ENCODE measurements around the gene SEPTIN5.

The SEPTIN5 gene

DNA sequence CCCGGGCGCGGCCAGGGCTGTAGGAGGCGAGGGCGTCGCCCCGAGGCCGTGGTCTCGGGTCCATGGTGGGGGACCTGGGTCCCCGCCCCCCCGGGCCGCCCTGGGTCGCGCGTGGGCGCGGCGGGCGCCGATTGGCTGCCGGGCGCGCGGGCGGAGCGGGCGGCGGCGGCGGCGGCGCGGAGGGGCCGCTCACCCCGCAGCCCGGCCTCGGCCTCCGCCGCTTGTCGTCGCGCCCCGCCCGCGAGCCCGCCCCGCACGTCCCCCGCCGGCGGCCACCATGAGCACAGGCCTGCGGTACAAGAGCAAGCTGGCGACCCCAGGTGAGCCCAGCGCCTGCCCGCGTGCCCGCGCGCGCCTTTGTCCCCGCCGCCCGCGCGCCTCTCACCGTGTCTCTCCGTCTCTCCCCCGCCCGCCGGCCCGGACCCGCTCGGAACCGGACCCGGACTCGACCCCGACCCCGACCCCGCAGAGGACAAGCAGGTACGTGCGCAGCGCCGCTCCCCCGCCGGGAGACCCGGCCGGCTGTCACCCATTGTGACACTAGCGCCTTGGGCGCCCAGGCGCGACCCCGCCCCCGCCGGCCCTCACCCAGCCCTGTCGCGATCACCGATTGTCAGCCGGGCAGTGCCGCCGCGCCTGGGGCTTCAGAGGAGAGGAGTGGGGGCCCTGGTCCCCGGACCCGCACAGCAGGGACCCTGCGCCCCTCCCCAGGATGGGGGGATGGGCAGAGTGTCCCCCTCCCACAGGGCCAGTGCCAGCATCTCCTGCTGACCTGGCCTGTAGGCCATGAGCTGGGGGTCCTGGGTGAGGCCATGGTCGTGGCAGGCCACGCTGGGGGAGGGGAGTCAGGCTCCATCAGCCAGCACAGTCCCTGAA lies at the start of gene SEPTIN5:
Gene SEPTIN5, plus strand, starts transcription at position 192 of the 876 bp plus-strand sequence. Its CDS starts 86 bp downstream, at position 278.
- Histone ChIP-seq H3K27me3 (ENCODE audit: control insufficient read depth, insufficient read depth, low read length) (peaks cover 41% of the 10 kb centered on the region), H3K9ac (ENCODE audit: low read length) (peak within 1 kb of the TSS; percentile 28), H3K36me3 (ENCODE audit: control insufficient read depth, insufficient read depth, low read length) (no peaks in the 10 kb centered on the region), H3K9me3 (ENCODE audit: control insufficient read depth, low read length) (no peaks in the 10 kb centered on the region), H3K4me3 (ENCODE audit: low read length) (no peak within 1 kb of the TSS), H3K4me1 (ENCODE audit: control insufficient read depth, insufficient read depth, low read length) (peaks cover 13% of the 10 kb centered on the region)

DNA sequence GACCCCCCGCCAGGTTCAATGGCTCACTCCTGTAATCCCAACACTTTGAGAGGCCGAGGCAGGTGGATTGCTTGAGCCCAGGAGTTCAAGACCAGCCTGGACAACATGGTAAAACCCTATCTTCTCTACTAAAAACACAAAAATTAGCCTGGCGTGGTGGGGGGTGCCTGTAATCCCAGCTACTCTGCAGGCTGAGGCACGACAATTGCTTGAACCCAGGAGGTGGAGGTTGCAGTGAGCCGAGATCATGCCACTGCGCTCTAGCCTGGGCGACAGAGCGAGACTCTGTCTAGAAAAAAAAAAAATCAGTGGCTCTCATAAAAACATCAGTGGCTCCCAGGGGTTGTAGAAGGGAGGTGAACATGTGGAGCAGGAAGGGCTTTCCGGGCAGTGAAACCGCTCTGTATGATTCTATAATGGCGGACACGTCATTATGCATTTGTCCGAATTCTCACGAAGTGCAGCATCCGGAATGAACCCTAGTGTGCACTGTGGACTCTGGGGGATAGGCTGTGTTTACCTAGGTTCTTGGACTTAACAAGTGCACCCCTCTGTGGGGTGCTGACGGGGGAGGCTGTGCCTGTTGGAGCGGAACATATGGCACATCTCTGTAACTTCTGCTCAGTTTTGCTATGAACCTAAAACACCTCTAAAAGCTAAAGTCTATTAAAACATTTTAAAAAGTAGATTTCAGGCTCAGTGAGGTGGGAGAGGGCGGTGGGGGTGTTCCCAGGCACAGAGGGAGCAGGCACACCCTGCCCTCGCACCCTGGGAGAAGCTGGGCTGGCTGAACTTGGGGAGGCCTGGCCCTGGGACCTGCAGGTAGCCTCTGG lies 49.1 kb upstream of the SEPTIN5 start:
- Histone ChIP-seq H3K27me3 (ENCODE audit: control insufficient read depth, insufficient read depth, low read length) (peaks cover 4% of the 10 kb centered on the region), H3K4me1 (ENCODE audit: control insufficient read depth, insufficient read depth, low read length) (no peaks in the 10 kb centered on the region), H3K9me3 (ENCODE audit: control insufficient read depth, low read length) (no peaks in the 10 kb centered on the region), H3K9ac (ENCODE audit: low read length) (no peak overlapping the region), H3K4me3 (ENCODE audit: low read length) (no peak overlapping the region), H3K36me3 (ENCODE audit: control insufficient read depth, insufficient read depth, low read length) (no peaks in the 10 kb centered on the region)

DNA sequence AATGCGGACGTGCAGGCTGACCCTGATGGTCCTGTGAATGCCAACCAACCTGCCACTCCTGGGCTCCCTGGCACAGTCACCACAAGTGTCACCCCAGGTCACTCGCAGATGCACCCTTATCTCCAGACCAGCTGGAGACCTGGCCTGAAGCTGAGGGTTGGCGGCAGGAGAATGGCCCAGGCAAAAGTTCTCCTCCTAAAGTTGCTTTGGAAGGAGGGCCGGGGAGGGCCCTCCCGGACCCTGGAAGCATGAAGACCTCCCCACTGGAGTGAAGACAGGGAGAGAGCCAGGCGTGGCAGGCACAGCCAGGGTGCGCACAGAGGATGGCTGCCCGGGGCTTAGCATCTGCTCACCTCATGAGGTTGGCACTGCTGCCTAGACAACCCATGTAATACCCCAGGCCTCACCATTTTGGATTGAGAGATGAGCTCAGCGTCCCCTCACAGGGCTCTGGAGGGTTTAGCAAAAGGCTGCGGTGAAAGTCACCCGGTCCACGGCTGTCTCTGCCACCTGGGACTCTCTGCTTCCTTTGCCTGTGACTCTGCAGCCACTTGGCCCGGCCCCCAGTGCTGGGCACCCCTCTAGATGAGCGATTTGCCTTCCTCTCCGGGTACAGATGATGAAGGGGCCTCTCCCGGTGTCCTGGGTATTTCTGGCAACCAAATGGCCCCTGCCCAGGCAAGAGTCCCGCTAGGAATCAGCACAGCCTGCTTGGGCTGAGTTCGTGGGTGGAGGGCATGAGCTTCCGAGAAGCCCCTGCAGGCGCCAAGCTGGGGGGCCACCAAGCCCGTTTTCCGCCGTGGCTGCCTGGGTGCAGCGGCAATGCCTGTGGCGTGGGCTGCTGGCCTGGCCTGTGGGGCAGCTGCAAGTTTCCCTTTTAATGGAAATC lies 48.3 kb upstream of the SEPTIN5 start:
- Histone ChIP-seq H3K9me3 (ENCODE audit: control insufficient read depth, low read length) (no peaks in the 10 kb centered on the region), H3K27me3 (ENCODE audit: control insufficient read depth, insufficient read depth, low read length) (peaks cover 4% of the 10 kb centered on the region), H3K36me3 (ENCODE audit: control insufficient read depth, insufficient read depth, low read length) (no peaks in the 10 kb centered on the region), H3K9ac (ENCODE audit: low read length) (no peak overlapping the region), H3K4me1 (ENCODE audit: control insufficient read depth, insufficient read depth, low read length) (no peaks in the 10 kb centered on the region), H3K4me3 (ENCODE audit: low read length) (no peak overlapping the region)

DNA sequence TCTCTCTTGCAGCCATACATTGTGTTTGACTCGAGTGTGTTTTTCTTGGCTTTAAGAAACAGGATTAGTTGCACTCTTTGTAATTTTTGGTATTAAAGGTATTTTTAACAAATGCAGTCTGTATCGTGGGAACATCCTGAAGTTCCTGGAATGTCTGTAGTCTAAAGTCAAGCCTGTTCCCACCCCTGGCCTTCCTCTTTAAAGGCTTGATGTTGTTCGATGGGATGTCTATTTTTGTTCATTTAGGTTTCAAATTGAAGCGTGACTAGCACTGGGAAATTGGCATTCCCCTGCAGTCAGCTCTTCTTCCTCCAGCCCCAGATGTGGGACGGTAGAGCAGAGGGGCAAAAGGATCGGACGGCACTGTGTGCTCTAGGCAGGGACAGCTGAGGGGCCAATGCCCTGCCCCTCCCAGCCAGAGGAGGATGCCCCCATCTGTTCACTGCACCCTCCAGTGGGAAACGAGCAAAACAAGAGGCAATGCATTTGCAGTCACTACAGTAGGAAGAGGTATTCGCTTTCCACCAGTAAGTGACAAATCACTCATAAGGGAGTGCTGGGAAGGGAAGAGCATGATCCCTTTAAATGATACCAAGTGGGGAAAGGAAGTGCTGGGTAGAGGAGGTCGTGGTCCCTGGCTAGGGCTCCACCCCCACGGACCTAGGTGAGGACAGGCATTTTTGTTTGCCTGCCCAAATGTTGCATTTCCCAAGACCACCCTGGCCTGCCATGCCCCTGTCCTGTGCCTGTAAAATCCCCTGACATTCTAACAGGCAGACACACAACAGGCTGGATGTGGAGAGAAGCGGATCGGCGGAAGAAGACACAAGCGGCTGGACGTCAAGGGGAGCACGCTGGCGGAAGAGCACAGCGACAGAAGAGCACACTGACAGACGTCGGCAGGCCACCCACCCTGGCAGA lies 47.4 kb upstream of the SEPTIN5 start:
- Histone ChIP-seq H3K4me1 (ENCODE audit: control insufficient read depth, insufficient read depth, low read length) (no peaks in the 10 kb centered on the region), H3K4me3 (ENCODE audit: low read length) (no peak overlapping the region)

DNA sequence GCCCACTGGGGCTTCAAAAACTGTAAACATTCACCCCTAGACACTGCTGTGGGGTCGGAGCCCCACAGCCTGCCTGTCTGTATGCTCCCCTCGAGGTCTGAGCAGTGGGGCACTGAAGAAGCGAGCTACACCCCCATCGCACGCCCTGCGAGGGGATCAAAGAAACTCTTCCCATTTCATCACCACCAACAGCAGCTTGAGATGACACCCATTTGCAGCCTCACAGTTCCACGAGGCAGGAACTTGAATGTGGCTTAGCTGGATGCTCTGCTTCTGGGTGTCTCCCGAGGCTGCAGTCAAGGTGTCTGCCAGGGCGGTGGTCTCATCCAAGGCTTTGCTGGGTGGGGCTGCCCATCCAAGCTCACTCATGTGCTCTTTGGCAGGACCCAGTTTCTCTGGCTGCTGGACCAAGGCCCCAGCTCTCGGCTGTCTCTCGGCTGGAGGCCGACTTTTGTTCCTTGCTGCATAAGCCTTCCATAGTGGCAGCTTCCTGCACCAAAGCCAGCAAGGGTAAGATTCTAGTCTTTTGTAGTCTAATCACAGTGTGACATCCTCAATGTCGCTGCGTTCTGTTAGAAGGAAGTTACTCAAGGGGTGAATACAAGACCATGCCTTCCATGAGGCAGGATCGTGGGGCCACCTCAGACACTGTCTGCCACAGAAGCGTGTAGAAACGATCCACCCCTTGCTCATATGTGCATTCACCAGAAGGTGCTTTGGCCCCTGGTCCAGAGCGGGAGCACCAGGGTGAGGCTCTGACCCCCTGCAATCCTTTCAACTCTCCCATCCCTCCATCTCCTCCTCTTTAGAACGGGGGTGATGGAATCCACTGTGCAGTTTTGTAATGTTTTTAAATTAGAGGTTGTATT lies 46.2 kb upstream of the SEPTIN5 start:
- Histone ChIP-seq H3K4me1 (ENCODE audit: control insufficient read depth, insufficient read depth, low read length) (no peaks in the 10 kb centered on the region), H3K9me3 (ENCODE audit: control insufficient read depth, low read length) (no peaks in the 10 kb centered on the region), H3K4me3 (ENCODE audit: low read length) (no peak overlapping the region), H3K9ac (ENCODE audit: low read length) (no peak overlapping the region), H3K36me3 (ENCODE audit: control insufficient read depth, insufficient read depth, low read length) (no peaks in the 10 kb centered on the region), H3K27me3 (ENCODE audit: control insufficient read depth, insufficient read depth, low read length) (peaks cover 4% of the 10 kb centered on the region)

More for the DNA sequence above, 47.4 kb upstream of the SEPTIN5 start:
- no peaks in the 10 kb centered on the region for H3K9me3 ChIP-seq (ENCODE audit: control insufficient read depth, low read length)
- no peak overlapping the region for H3K9ac ChIP-seq (ENCODE audit: low read length)
- H3K36me3 ChIP-seq (ENCODE audit: control insufficient read depth, insufficient read depth, low read length): no peaks in the 10 kb centered on the region
- peaks cover 4% of the 10 kb centered on the region for H3K27me3 ChIP-seq (ENCODE audit: control insufficient read depth, insufficient read depth, low read length)

DNA sequence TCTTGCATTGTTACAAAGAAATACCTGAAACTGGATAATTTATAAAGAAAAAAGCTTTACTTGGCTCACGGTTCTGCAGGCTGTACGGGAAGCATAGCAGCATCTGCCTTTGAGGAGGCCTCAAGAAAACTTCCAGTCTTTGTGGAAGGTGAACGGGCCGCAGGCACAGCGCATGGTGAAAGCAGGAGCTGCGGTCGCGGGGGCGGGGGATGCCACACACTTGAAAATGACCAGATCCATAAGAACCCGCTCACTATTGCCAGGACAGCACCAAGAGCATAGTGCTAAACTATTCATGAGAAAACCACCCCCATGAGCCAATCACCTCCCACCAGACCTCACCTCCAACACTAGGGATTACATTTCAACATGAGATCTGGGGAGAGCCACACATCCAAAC lies 45.6 kb upstream of the SEPTIN5 start:
- no peak overlapping the region for H3K4me3 ChIP-seq (ENCODE audit: low read length)
- peaks cover 4% of the 10 kb centered on the region for H3K27me3 ChIP-seq (ENCODE audit: control insufficient read depth, insufficient read depth, low read length)
- H3K4me1 ChIP-seq (ENCODE audit: control insufficient read depth, insufficient read depth, low read length): no peaks in the 10 kb centered on the region
- no peaks in the 10 kb centered on the region for H3K36me3 ChIP-seq (ENCODE audit: control insufficient read depth, insufficient read depth, low read length)
- H3K9ac ChIP-seq (ENCODE audit: low read length): no peak overlapping the region
- H3K9me3 ChIP-seq (ENCODE audit: control insufficient read depth, low read length): no peaks in the 10 kb centered on the region

DNA sequence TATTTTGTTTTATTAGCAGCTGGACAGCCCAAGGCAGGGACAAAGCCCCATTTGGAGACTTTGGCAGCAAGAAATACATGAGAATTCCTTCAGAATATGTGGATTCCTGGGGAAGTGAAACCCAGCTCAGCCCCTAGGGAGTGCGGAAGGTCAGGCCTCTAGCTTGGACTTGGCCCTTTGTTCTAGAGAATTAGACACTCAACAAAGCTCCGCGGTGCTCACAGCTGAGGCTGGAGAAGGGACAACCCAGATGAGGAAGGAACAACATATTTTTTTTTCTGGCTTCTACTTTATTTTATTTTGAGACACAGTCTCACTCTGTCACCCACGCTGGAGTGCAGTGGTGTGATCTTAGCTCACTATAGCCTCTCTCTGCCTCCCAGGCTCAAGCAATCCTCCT lies 44.7 kb upstream of the SEPTIN5 start:
- Histone ChIP-seq H3K36me3 (ENCODE audit: control insufficient read depth, insufficient read depth, low read length) (no peaks in the 10 kb centered on the region), H3K4me3 (ENCODE audit: low read length) (no peak overlapping the region), H3K9ac (ENCODE audit: low read length) (no peak overlapping the region), H3K9me3 (ENCODE audit: control insufficient read depth, low read length) (no peaks in the 10 kb centered on the region), H3K4me1 (ENCODE audit: control insufficient read depth, insufficient read depth, low read length) (no peaks in the 10 kb centered on the region), H3K27me3 (ENCODE audit: control insufficient read depth, insufficient read depth, low read length) (peaks cover 4% of the 10 kb centered on the region)

DNA sequence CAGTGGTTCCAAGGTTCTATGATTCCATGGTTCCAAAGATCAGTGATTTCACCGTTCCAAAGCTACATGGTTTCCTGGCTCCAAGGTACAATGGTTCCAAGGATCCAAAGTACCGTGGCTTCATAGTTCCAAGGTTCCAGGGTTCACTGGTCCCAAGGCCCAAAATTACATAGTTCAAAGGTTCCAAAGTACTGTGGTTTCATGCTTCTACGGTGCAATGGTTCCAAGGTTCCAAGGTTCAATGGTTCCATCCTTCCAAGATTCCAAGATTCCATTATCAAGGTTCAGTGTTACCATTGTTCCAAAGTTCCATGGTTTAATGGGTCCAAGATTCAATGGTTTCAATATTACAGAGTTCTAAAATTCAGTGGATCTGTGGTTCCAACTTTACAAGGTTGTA lies 43.0 kb upstream of the SEPTIN5 start:
- no peak overlapping the region for H3K9ac ChIP-seq (ENCODE audit: low read length)
- no peaks in the 10 kb centered on the region for H3K36me3 ChIP-seq (ENCODE audit: control insufficient read depth, insufficient read depth, low read length)
- peaks cover 4% of the 10 kb centered on the region for H3K27me3 ChIP-seq (ENCODE audit: control insufficient read depth, insufficient read depth, low read length)
- no peaks in the 10 kb centered on the region for H3K4me1 ChIP-seq (ENCODE audit: control insufficient read depth, insufficient read depth, low read length)
- no peaks in the 10 kb centered on the region for H3K9me3 ChIP-seq (ENCODE audit: control insufficient read depth, low read length)
- H3K4me3 ChIP-seq (ENCODE audit: low read length): no peak overlapping the region

DNA sequence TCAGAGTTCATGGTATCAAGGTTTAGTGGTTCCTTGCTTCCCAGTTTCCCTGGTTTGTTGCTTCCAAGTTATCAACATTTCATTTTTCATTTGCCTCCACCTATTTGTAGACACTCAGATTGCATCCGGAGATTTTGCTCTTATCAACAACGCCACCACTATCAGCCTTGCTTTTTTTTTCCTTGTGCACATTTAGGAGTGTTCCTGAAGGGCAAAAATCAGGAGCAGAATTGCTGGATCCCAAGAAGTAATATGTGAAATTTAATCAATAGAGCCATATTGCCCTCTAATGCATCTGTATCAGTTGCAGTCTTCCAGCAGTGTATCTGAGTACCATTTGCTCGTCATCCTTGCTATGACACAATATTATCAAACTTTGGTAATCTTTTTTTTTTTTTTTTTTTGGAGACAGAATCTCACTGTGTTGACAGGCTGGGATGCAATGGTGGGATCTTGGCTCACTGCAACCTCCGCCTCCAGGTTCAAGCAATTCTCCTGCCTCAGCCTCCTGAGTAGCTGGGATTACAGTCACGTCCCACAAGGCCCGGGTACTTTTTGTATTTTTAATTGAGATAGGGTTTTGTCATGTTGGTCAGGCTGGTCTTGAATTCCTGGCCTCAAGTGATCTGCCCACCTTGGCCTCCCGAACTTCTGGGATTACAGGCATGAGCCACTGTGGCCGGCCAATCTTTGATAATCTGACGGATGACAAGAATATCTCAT lies 42.1 kb upstream of the SEPTIN5 start:
- Histone ChIP-seq H3K4me1 (ENCODE audit: control insufficient read depth, insufficient read depth, low read length) (no peaks in the 10 kb centered on the region), H3K27me3 (ENCODE audit: control insufficient read depth, insufficient read depth, low read length) (no peaks in the 10 kb centered on the region), H3K9me3 (ENCODE audit: control insufficient read depth, low read length) (no peaks in the 10 kb centered on the region), H3K9ac (ENCODE audit: low read length) (no peak overlapping the region), H3K36me3 (ENCODE audit: control insufficient read depth, insufficient read depth, low read length) (no peaks in the 10 kb centered on the region), H3K4me3 (ENCODE audit: low read length) (no peak overlapping the region)

DNA sequence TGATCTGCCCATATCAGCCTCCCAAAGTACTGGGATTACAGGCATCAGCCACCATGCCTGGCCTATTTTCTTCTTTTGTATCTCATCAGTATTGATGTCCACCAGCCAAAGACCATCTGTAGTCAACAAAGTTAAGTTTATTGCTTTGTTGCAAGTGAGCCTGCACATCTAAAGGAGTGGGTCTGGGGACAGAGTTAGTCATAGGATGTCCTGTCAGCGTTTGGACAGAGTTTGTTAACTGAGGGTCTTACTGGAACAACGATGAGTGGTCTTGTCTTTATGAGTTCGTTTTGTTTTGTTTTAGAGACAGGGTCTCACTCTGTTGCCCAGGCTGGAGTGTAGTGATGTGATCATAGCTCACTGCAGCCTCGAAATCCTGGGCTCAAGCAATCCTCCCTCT lies 40.6 kb upstream of the SEPTIN5 start:
- Histone ChIP-seq H3K9me3 (ENCODE audit: control insufficient read depth, low read length) (no peaks in the 10 kb centered on the region), H3K4me3 (ENCODE audit: low read length) (no peak overlapping the region), H3K4me1 (ENCODE audit: control insufficient read depth, insufficient read depth, low read length) (no peaks in the 10 kb centered on the region), H3K36me3 (ENCODE audit: control insufficient read depth, insufficient read depth, low read length) (no peaks in the 10 kb centered on the region), H3K27me3 (ENCODE audit: control insufficient read depth, insufficient read depth, low read length) (no peaks in the 10 kb centered on the region), H3K9ac (ENCODE audit: low read length) (no peak overlapping the region)

Measured in mucosa of stomach (tissue), 1 donor.